ENCODE data around the gene SURF2.
"Not testable (repeated sequence)": the region's sequence is repeated elsewhere in the genome, so short reads cannot be mapped to it uniquely, and the experiment has no call there.

The SURF2 gene

GRCh38 chr9:133321411-133321935 lies 34.9 kb upstream of the SURF2 start:
- H3K4me3 ChIP-seq (ENCODE audit: low read depth, low read length), result no peak overlapping the region
- DNase-seq (ENCODE audit: low read depth), result no peak
- TF ChIP-seq CTCF (IDR thresholded peaks at IDR 0.05; ENCODE audit: control insufficient read depth, extremely low read depth, insufficient read depth), result no peak

- TF ChIP-seq CTCF (IDR thresholded peaks at IDR 0.05; ENCODE audit: control insufficient read depth, extremely low read depth, insufficient read depth), result no peak
- H3K4me3 ChIP-seq (ENCODE audit: low read depth, low read length), result no peak overlapping the region
- DNase-seq (ENCODE audit: low read depth), result no peak
Observed at GRCh38 chr9:133322701-133323100, 33.6 kb upstream of the SURF2 start.

GRCh38 chr9:133323211-133323610 lies 33.1 kb upstream of the SURF2 start:
- DNase-seq (ENCODE audit: low read depth), result no peak
- TF ChIP-seq CTCF (IDR thresholded peaks at IDR 0.05; ENCODE audit: control insufficient read depth, extremely low read depth, insufficient read depth), result no peak
- H3K4me3 ChIP-seq (ENCODE audit: low read depth, low read length), result no peak overlapping the region

- no peak for TF ChIP-seq CTCF (IDR thresholded peaks at IDR 0.05; ENCODE audit: control insufficient read depth, extremely low read depth, insufficient read depth)
- H3K4me3 ChIP-seq (ENCODE audit: low read depth, low read length), result no peak overlapping the region
- DNase-seq (ENCODE audit: low read depth), result no peak
Observed at GRCh38 chr9:133323991-133324703, 32.2 kb upstream of the SURF2 start.

GRCh38 chr9:133327021-133327420 lies 29.3 kb upstream of the SURF2 start:
- H3K4me3 ChIP-seq (ENCODE audit: low read depth, low read length); DNase-seq (ENCODE audit: low read depth): not testable (repeated sequence)

GRCh38 chr9:133327834-133328484 lies 28.4 kb upstream of the SURF2 start:
- DNase-seq (ENCODE audit: low read depth), result no peak
- no peak overlapping the region for H3K4me3 ChIP-seq (ENCODE audit: low read depth, low read length)
- TF ChIP-seq CTCF (IDR thresholded peaks at IDR 0.05; ENCODE audit: control insufficient read depth, extremely low read depth, insufficient read depth), result no peak

- not testable (repeated sequence) for H3K4me3 ChIP-seq (ENCODE audit: low read depth, low read length); DNase-seq (ENCODE audit: low read depth)
- TF ChIP-seq CTCF (IDR thresholded peaks at IDR 0.05; ENCODE audit: control insufficient read depth, extremely low read depth, insufficient read depth), result peak; percentile 47
Observed at GRCh38 chr9:133329306-133330156, 26.8 kb upstream of the SURF2 start.
